Tibial nerve (tissue), 4 donors: ENCODE data around the gene DCAF11. TPM values are rescaled to one million over a fixed set of nuclear protein-coding genes. Genes with fewer than 3 reads are reported as not detected.

Experiments used
- DNase-seq, 2 donors: peaks; one replicate each; pipeline ENCODE4 v3.0.0-alpha.2; 2019; ENCODE audit warnings: low spot score in 2 of 2
- H3K27ac ChIP-seq, 4 donors: fragments of 200-600 bp; sonication (generic) in 3 of 4; one replicate each; pipeline ENCODE4 v1.5.1; 2017 to 2019; ENCODE audit warnings: mild to moderate bottlenecking in 1 of 4
- H3K27me3 ChIP-seq, 2 donors: fragments of 200-600 bp; sonication (generic) in 1 of 2; one replicate each; pipeline versions ENCODE4 v1.5.1 to v1.6.0; 2017 to 2019
- H3K36me3 ChIP-seq, 3 donors: fragments of 200-600 bp; sonication (generic); one replicate each; pipeline ENCODE4 v1.5.1; 2018 to 2019
- H3K4me1 ChIP-seq, 4 donors: fragments of 200-600 bp; sonication (generic) in 3 of 4; one replicate each; pipeline ENCODE4 v1.5.1; 2017 to 2019
- H3K4me3 ChIP-seq, 4 donors: fragments of 200-600 bp; sonication (generic) in 3 of 4; one replicate each; pipeline ENCODE4 v1.5.1; 2017 to 2019; ENCODE audit warnings: mild to moderate bottlenecking in 1 of 4, moderate library complexity in 1 of 4
- H3K9me3 ChIP-seq, 4 donors: fragments of 200-600 bp; sonication (generic) in 3 of 4; one replicate each; pipeline ENCODE4 v1.5.1; 2017 to 2019
- EP300 ChIP-seq, 2 donors: sonication (generic); formaldehyde crosslinking; IDR thresholded peaks; one replicate each; pipeline ENCODE4 v1.6.1; 2017; ENCODE audit warnings: antibody characterized with exemption in 2 of 2, mild to moderate bottlenecking in 1 of 2
- POLR2A ChIP-seq, 2 donors: fragments of 450-650 bp; IDR thresholded peaks; one replicate each; pipeline ENCODE4 v1.6.1; 2017; ENCODE audit warnings: antibody characterized with exemption in 2 of 2, mild to moderate bottlenecking in 2 of 2, moderate library complexity in 2 of 2
- WGBS, 2 donors: methylation state at CpG; one replicate each; pipeline ENCODE4 v1.1.5; 2018; 5-methylcytosine and 5-hydroxymethylcytosine counted together
- small RNA-seq: library from RNA; depleted of rRNA; stranded (forward); fragments of <200 nt; gene quantifications from one replicate; pipeline ENCODE3, GENCODE V24; 2016
- total RNA-seq, 4 donors: library from RNA; depleted of rRNA; stranded (reverse); fragments of >200 nt; gene quantifications; one replicate each; pipeline ENCODE4 v1.1.0, GENCODE V29; 2016
- TF ChIP-seq, protein P1 (sequence below), 5 experiments: fragments of 200-600 bp in 3 of 5; fragments of 450-650 bp in 2 of 5; sonication (generic) in 3 of 5; IDR thresholded peaks; one replicate each; pipeline ENCODE4 v1.5.1; 2016 to 2019; ENCODE audit warnings: antibody characterized with exemption in 5 of 5, mild to moderate bottlenecking in 3 of 5, moderate library complexity in 2 of 5

Gene DCAF11
- total RNA-seq, 4 donors from 2014 or later: 68.9 to 126 (median 98.9) TPM

DNA sequence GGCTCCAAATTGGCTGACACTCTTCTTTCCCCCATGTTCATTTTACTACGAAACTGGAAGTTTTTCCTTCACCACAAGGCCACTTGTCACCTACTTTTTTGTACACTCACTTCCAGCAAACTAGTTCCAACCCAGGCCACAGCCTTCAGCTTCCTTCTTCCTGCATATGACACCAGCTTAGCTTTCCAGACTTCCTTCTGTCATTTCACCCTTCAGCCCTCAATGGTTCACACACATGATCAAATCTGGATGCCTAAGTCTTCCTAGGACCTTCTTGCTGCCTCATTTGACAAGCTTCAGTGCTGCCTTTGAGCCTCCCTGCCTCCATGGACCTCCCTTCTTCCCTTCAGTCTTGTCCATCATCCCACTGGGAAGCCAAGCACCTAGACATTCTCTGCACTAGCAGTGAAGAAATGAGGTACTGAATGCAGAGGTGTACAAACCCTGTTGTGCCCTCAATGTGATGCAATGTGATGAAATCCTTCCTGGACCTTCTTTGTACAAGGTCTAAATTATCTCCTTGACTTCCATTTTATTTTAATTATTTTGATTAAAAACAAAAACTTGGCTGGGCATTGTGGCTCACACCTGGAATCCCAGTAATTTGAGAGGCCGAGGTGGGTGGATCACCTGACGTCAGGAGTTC, 53.0 kb downstream of the DCAF11 start:
- H3K4me3 ChIP-seq: no peak overlapping the region
- peaks cover 0 to 40% (median 12%) of the 10 kb centered on the region in 4 donors for H3K4me1 ChIP-seq
- 83 to 86% methylated on average over 3 of the region's 3 CpGs for WGBS, 2 donors
- no peaks in the 10 kb centered on the region for H3K9me3 ChIP-seq
- H3K27ac ChIP-seq: no peak overlapping the region
- no peaks in the 10 kb centered on the region for H3K27me3 ChIP-seq
- DNase-seq: no peak
- H3K36me3 ChIP-seq: peaks cover 5 to 73% (median 34%) of the 10 kb centered on the region in 3 donors
- no peak for TF ChIP-seq POLR2A (IDR thresholded peaks at IDR 0.05)
- TF ChIP-seq, protein P1, sequence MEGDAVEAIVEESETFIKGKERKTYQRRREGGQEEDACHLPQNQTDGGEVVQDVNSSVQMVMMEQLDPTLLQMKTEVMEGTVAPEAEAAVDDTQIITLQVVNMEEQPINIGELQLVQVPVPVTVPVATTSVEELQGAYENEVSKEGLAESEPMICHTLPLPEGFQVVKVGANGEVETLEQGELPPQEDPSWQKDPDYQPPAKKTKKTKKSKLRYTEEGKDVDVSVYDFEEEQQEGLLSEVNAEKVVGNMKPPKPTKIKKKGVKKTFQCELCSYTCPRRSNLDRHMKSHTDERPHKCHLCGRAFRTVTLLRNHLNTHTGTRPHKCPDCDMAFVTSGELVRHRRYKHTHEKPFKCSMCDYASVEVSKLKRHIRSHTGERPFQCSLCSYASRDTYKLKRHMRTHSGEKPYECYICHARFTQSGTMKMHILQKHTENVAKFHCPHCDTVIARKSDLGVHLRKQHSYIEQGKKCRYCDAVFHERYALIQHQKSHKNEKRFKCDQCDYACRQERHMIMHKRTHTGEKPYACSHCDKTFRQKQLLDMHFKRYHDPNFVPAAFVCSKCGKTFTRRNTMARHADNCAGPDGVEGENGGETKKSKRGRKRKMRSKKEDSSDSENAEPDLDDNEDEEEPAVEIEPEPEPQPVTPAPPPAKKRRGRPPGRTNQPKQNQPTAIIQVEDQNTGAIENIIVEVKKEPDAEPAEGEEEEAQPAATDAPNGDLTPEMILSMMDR (IDR thresholded peaks at IDR 0.05): no peak
- no peak for TF ChIP-seq EP300 (IDR thresholded peaks at IDR 0.05)

DNA sequence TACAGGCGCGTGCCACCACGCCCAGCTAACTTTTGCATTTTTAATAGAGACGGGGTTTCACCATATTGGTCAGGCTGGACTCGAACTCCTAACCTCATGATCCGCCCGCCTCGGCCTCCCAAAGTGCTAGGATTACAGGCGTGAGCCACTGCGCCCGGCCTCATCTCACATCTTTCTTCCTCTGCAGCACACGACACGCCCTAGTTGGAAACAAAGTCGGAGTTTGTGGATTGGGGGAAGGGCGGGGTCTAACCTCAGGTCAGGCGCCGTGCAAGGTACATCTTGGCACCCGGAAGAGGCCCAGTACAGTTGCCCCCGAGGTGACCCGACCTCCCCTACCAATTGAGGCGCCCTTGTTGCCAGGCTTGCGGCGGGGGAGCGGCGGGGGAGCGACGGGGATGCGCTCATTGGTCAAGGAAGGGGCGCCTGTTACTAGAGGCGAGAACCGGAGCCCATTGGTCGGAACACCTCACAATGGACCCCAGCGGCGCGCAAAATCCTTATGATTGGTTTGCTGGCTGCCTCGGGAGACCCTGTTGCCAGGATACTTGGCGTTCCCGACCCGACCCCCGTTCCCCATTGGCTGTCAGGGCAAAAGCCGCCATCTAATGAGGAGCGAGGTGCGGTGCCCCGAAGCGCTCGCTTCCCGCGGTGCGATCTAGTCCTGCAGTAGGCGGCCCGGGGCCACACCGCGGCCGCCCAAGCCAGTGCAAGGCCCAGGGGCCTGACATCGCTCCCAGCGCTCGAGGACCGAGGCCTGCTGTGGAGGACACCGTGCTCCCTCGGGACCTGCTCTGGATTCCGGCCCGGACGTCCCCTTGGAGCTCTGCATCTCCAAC, 57.1 kb downstream of the DCAF11 start, which contains the start of gene REC8:
TSS of gene REC8 (plus strand) at position 659 of the 839 bp plus-strand sequence. CDS start 473 bp downstream, outside the sequence.
- H3K36me3 ChIP-seq: peaks cover 0 to 69% (median 0%) of the 10 kb centered on the region in 3 donors
- TF ChIP-seq POLR2A (IDR thresholded peaks at IDR 0.05) (no peak), EP300 (IDR thresholded peaks at IDR 0.05) (peak in 1 of 2 donors; percentile 17)
- TF ChIP-seq, protein P1 (IDR thresholded peaks at IDR 0.05): peak in 1 of 5 experiments; percentile 12
- peaks cover 0 to 14% (median 2%) of the 10 kb centered on the region in 4 donors for H3K4me1 ChIP-seq
- whole genome bisulfite sequencing, 2 donors: 8 to 14% methylated on average over 54 to 63 of the region's 63 CpGs
- peak within 1 kb of the TSS; percentile 38 to 48 (median 46) for H3K4me3 ChIP-seq
- no peaks in the 10 kb centered on the region for H3K9me3 ChIP-seq
- H3K27me3 ChIP-seq: no peaks in the 10 kb centered on the region
- peak; percentile 61 to 63 for DNase-seq
- peak within 1 kb of the TSS; percentile 49 to 77 (median 64) for H3K27ac ChIP-seq

DNA sequence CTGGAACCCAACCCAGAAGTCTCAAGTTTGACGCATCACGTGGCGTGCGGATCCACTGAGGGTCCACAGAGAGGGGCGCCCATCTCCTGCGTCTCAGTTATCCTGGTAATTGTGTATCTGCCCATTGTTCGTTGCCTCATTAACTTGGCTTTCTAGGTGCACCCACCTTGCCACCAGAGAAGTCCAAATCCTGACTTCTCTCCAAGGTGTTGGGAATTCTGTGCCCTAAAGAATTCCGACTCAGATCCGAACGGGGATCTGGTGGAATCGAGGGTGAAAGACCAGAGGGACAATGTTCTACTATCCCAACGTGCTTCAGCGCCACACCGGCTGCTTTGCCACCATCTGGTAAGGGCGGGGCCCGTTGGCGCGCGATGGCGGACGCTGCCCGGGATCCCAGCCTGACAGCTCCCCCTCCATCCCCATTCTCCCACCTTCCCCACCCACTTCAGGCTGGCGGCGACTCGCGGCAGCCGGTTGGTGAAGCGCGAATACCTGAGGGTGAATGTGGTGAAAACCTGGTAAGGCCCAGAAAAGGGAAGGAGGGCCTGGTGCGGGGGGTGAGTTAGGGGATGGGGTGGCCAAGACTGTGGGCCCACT, 57.8 kb downstream of the DCAF11 start:
- peak overlapping the region; percentile 49 to 77 (median 64) for H3K27ac ChIP-seq
- peak overlapping the region; percentile 38 to 48 (median 46) for H3K4me3 ChIP-seq
- H3K36me3 ChIP-seq: peaks cover 0 to 69% (median 0%) of the 10 kb centered on the region in 3 donors
- no peaks in the 10 kb centered on the region for H3K27me3 ChIP-seq
- H3K9me3 ChIP-seq: no peaks in the 10 kb centered on the region
- 30 to 40% methylated on average over 30 of the region's 30 CpGs for WGBS, 2 donors
- peaks cover 0 to 14% (median 2%) of the 10 kb centered on the region in 4 donors for H3K4me1 ChIP-seq
- TF ChIP-seq POLR2A (IDR thresholded peaks at IDR 0.05): no peak
- TF ChIP-seq, protein P1 (IDR thresholded peaks at IDR 0.05): no peak
- TF ChIP-seq EP300 (IDR thresholded peaks at IDR 0.05): no peak
- no peak for DNase-seq

DNA sequence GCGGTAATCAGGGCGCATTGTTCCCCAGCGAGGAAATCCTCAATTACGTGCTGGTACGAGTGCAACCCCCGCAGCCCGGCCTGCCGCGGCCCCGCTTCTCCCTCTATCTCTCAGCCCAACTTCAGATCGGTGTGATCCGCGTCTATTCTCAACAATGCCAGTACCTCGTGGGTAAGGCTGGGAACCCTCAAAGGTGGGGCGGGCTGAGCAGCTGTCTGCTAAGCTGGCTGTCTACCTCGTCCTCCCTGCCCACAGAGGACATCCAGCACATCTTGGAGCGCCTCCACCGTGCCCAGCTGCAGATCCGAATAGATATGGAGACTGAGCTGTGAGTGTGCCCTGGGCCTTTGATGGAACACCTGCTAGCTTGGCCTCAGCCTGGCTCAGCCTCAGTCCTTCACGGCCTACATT, 58.3 kb downstream of the DCAF11 start:
- peaks cover 0 to 69% (median 0%) of the 10 kb centered on the region in 3 donors for H3K36me3 ChIP-seq
- 62 to 71% methylated on average over 20 of the region's 20 CpGs for WGBS, 2 donors
- peak overlapping the region in 2 of 4 donors; percentile 45 to 48 for H3K4me3 ChIP-seq
- H3K27me3 ChIP-seq: no peaks in the 10 kb centered on the region
- TF ChIP-seq EP300 (IDR thresholded peaks at IDR 0.05): no peak
- TF ChIP-seq POLR2A (IDR thresholded peaks at IDR 0.05): no peak
- TF ChIP-seq, protein P1 (IDR thresholded peaks at IDR 0.05): no peak
- H3K9me3 ChIP-seq: no peaks in the 10 kb centered on the region
- H3K4me1 ChIP-seq: peaks cover 0 to 14% (median 2%) of the 10 kb centered on the region in 4 donors
- peak overlapping the region in 3 of 4 donors; percentile 52 to 77 (median 75) for H3K27ac ChIP-seq
- no peak for DNase-seq

Small RNA genes within 50 kb of the gene (small RNA-seq; reads per million reads assigned to genes)
- gene IRF9 (not detected), gene RNA5SP383 (not detected)

Other genes with a start within 250 kb of the DCAF11 start
- gene DHRS4, start 161.0 kb upstream of the DCAF11 start, total RNA-seq: 10 to 100 TPM; 28.8 to 61.5 (median 49.8) TPM
- 10 to 100 TPM; 15.3 to 19.6 (median 17.7) TPM for gene DHRS4L2, start 125.8 kb upstream of the DCAF11 start, total RNA-seq
- gene CARMIL3, start 62.8 kb upstream of the DCAF11 start, total RNA-seq: under 1 TPM in 3 of 4 donors, not detected in 1; 0.42 to 0.60 (median 0.44) TPM
- not detected for gene CPNE6, start 43.2 kb upstream of the DCAF11 start, total RNA-seq
- gene PCK2, start 20.5 kb upstream of the DCAF11 start, total RNA-seq: 10 to 100 TPM; 28.9 to 49.2 (median 34.3) TPM
- 1 to 10 TPM; 4.8 to 7.0 (median 5.9) TPM for gene NRL, start 172 bp downstream of the DCAF11 start, total RNA-seq
- gene FITM1, start 15.9 kb downstream of the DCAF11 start, total RNA-seq: 1 to 10 TPM in 1 of 4 donors, under 1 TPM in 1, not detected in 2; 0.78 to 1.3 TPM
- gene PSME1, start 21.4 kb downstream of the DCAF11 start, total RNA-seq: 100 to 1,000 TPM in 3 of 4 donors, 10 to 100 TPM in 1; 96.9 to 130 (median 110) TPM
- gene EMC9, start 26.8 kb downstream of the DCAF11 start, total RNA-seq: 10 to 100 TPM in 2 of 4 donors, 1 to 10 TPM in 2; 9.2 to 22.7 (median 14.4) TPM
- 10 to 100 TPM; 33.7 to 64.0 (median 51.9) TPM for gene PSME2, start 31.8 kb downstream of the DCAF11 start, total RNA-seq
- 100 to 1,000 TPM in 1 of 4 donors, 10 to 100 TPM in 3; 33.5 to 112 (median 72.9) TPM for gene RNF31, start 32.7 kb downstream of the DCAF11 start, total RNA-seq
- 100 to 1,000 TPM in 1 of 4 donors, 10 to 100 TPM in 3; 55.7 to 106 (median 65.8) TPM for gene IRF9, start 46.5 kb downstream of the DCAF11 start, total RNA-seq
- 10 to 100 TPM in 3 of 4 donors, 1 to 10 TPM in 1; 6.5 to 25.5 (median 16.3) TPM for gene REC8, start 57.3 kb downstream of the DCAF11 start, total RNA-seq
- gene IPO4, start 74.0 kb downstream of the DCAF11 start, total RNA-seq: 10 to 100 TPM; 19.4 to 88.5 (median 26.9) TPM
- gene TM9SF1, start 80.7 kb downstream of the DCAF11 start, total RNA-seq: 10 to 100 TPM; 46.8 to 61.3 (median 54.6) TPM
- gene TSSK4, start 90.9 kb downstream of the DCAF11 start, total RNA-seq: not detected
- 100 to 1,000 TPM in 1 of 4 donors, 10 to 100 TPM in 3; 43.9 to 118 (median 82.1) TPM for gene CHMP4A, start 98.7 kb downstream of the DCAF11 start, total RNA-seq
- 10 to 100 TPM; 16.5 to 48.3 (median 28.9) TPM for gene MDP1, start 101.3 kb downstream of the DCAF11 start, total RNA-seq
- gene NEDD8, start 117.6 kb downstream of the DCAF11 start, total RNA-seq: 100 to 1,000 TPM in 2 of 4 donors, 10 to 100 TPM in 2; 68.6 to 109 (median 98.3) TPM
- 10 to 100 TPM; 46.5 to 63.4 (median 57.2) TPM for gene GMPR2, start 118.2 kb downstream of the DCAF11 start, total RNA-seq
- 10 to 100 TPM; 53.9 to 66.4 (median 60.8) TPM for gene TINF2, start 127.8 kb downstream of the DCAF11 start, total RNA-seq
- 10 to 100 TPM; 13.5 to 53.5 (median 19.4) TPM for gene TGM1, start 148.4 kb downstream of the DCAF11 start, total RNA-seq
- 10 to 100 TPM; 36.5 to 68.4 (median 42.9) TPM for gene RABGGTA, start 156.8 kb downstream of the DCAF11 start, total RNA-seq
- 10 to 100 TPM; 15.7 to 43.5 (median 22.6) TPM for gene DHRS1, start 185.0 kb downstream of the DCAF11 start, total RNA-seq
- gene NOP9, start 185.1 kb downstream of the DCAF11 start, total RNA-seq: 10 to 100 TPM; 17.0 to 24.9 (median 20.4) TPM
- gene CIDEB, start 193.2 kb downstream of the DCAF11 start, total RNA-seq: 10 to 100 TPM in 3 of 4 donors, 1 to 10 TPM in 1; 9.4 to 34.5 (median 14.2) TPM
- gene LTB4R2, start 195.4 kb downstream of the DCAF11 start, total RNA-seq: 10 to 100 TPM; 15.5 to 31.5 (median 20.2) TPM
- 10 to 100 TPM in 3 of 4 donors, 1 to 10 TPM in 1; 8.4 to 14.4 (median 11.8) TPM for gene LTB4R, start 196.7 kb downstream of the DCAF11 start, total RNA-seq
- 10 to 100 TPM; 32.0 to 68.1 (median 53.2) TPM for gene ADCY4, start 220.3 kb downstream of the DCAF11 start, total RNA-seq
- gene RIPK3, start 225.2 kb downstream of the DCAF11 start, total RNA-seq: 1 to 10 TPM; 4.0 to 9.6 (median 9.0) TPM